Tibial nerve (tissue), 4 donors: ENCODE data around the gene SGO2. TPM values are rescaled to one million over a fixed set of nuclear protein-coding genes. Genes with fewer than 3 reads are reported as not detected.
"Not testable (repeated sequence)": the region's sequence is repeated elsewhere in the genome, so short reads cannot be mapped to it uniquely, and the experiment has no call there.

Experiments
- DNase-seq, 2 donors: peaks; one replicate each; pipeline ENCODE4 v3.0.0-alpha.2; 2019; ENCODE audit warnings: low spot score in 2 of 2
- H3K27ac ChIP-seq, 4 donors: fragments of 200-600 bp; sonication (generic) in 3 of 4; one replicate each; pipeline ENCODE4 v1.5.1; 2017 to 2019; ENCODE audit warnings: mild to moderate bottlenecking in 1 of 4
- H3K27me3 ChIP-seq, 2 donors: fragments of 200-600 bp; sonication (generic) in 1 of 2; one replicate each; pipeline versions ENCODE4 v1.5.1 to v1.6.0; 2017 to 2019
- H3K36me3 ChIP-seq, 3 donors: fragments of 200-600 bp; sonication (generic); one replicate each; pipeline ENCODE4 v1.5.1; 2018 to 2019
- H3K4me1 ChIP-seq, 4 donors: fragments of 200-600 bp; sonication (generic) in 3 of 4; one replicate each; pipeline ENCODE4 v1.5.1; 2017 to 2019
- H3K4me3 ChIP-seq, 4 donors: fragments of 200-600 bp; sonication (generic) in 3 of 4; one replicate each; pipeline ENCODE4 v1.5.1; 2017 to 2019; ENCODE audit warnings: mild to moderate bottlenecking in 1 of 4, moderate library complexity in 1 of 4
- H3K9me3 ChIP-seq, 4 donors: fragments of 200-600 bp; sonication (generic) in 3 of 4; one replicate each; pipeline ENCODE4 v1.5.1; 2017 to 2019
- CTCF ChIP-seq, 5 experiments: fragments of 200-600 bp in 3 of 5; fragments of 450-650 bp in 2 of 5; sonication (generic) in 3 of 5; IDR thresholded peaks; one replicate each; pipeline ENCODE4 v1.5.1; 2016 to 2019; ENCODE audit warnings: antibody characterized with exemption in 5 of 5, mild to moderate bottlenecking in 3 of 5, moderate library complexity in 2 of 5
- EP300 ChIP-seq, 2 donors: sonication (generic); formaldehyde crosslinking; IDR thresholded peaks; one replicate each; pipeline ENCODE4 v1.6.1; 2017; ENCODE audit warnings: antibody characterized with exemption in 2 of 2, mild to moderate bottlenecking in 1 of 2
- POLR2A ChIP-seq, 2 donors: fragments of 450-650 bp; IDR thresholded peaks; one replicate each; pipeline ENCODE4 v1.6.1; 2017; ENCODE audit warnings: antibody characterized with exemption in 2 of 2, mild to moderate bottlenecking in 2 of 2, moderate library complexity in 2 of 2
- WGBS, 2 donors: methylation state at CpG; one replicate each; pipeline ENCODE4 v1.1.5; 2018; 5-methylcytosine and 5-hydroxymethylcytosine counted together
- total RNA-seq, 4 donors: library from RNA; depleted of rRNA; stranded (reverse); fragments of >200 nt; gene quantifications; one replicate each; pipeline ENCODE4 v1.1.0, GENCODE V29; 2016

SGO2 gene
- total RNA-seq, 4 donors from 2014 or later, result 1.5 to 6.3 (median 4.5) TPM

- 65 to 72% methylated on average over 2 of the region's 2 CpGs for WGBS, 2 donors
- H3K36me3 ChIP-seq, result peaks cover 0 to 46% (median 0%) of the 10 kb centered on the region in 3 donors
- no peak overlapping the region for H3K27ac ChIP-seq
Measured at GRCh38 chr2:200624026-200624425, 98.0 kb downstream of the SGO2 start.

GRCh38 chr2:200624658-200625057 is 98.7 kb downstream of the SGO2 start:
- 74 to 77% methylated on average over 3 of the region's 3 CpGs for WGBS, 2 donors
- H3K27me3 ChIP-seq, result no peaks in the 10 kb centered on the region
- H3K4me1 ChIP-seq, result no peaks in the 10 kb centered on the region
- TF ChIP-seq POLR2A (IDR thresholded peaks at IDR 0.05) (no peak), EP300 (IDR thresholded peaks at IDR 0.05) (no peak), CTCF (IDR thresholded peaks at IDR 0.05) (no peak)
- no peak overlapping the region for H3K27ac ChIP-seq
- DNase-seq, result no peak
- H3K36me3 ChIP-seq, result peaks cover 0 to 46% (median 0%) of the 10 kb centered on the region in 3 donors
- H3K9me3 ChIP-seq, result no peaks in the 10 kb centered on the region
- no peak overlapping the region for H3K4me3 ChIP-seq

More at GRCh38 chr2:200624026-200624425, 98.0 kb downstream of the SGO2 start:
- no peaks in the 10 kb centered on the region for H3K9me3 ChIP-seq
- H3K4me3 ChIP-seq, result no peak overlapping the region
- DNase-seq, result no peak
- peaks cover 0 to 6% (median 0%) of the 10 kb centered on the region in 4 donors for H3K4me1 ChIP-seq
- TF ChIP-seq CTCF (IDR thresholded peaks at IDR 0.05) (no peak), POLR2A (IDR thresholded peaks at IDR 0.05) (no peak), EP300 (IDR thresholded peaks at IDR 0.05) (no peak)
- H3K27me3 ChIP-seq, result no peaks in the 10 kb centered on the region

GRCh38 chr2:200625282-200625681 is 99.3 kb downstream of the SGO2 start:
- WGBS, 2 donors, result 74 to 75% methylated on average over 2 of the region's 2 CpGs
- Histone ChIP-seq H3K4me1 (no peaks in the 10 kb centered on the region), H3K4me3 (no peak overlapping the region), H3K36me3 (peaks cover 0 to 46% (median 0%) of the 10 kb centered on the region in 3 donors), H3K9me3 (no peaks in the 10 kb centered on the region), H3K27me3 (no peaks in the 10 kb centered on the region), H3K27ac (no peak overlapping the region)
- no peak for DNase-seq
- no peak for TF ChIP-seq CTCF (IDR thresholded peaks at IDR 0.05)
- no peak for TF ChIP-seq POLR2A (IDR thresholded peaks at IDR 0.05)
- no peak for TF ChIP-seq EP300 (IDR thresholded peaks at IDR 0.05)

GRCh38 chr2:200625958-200626363 is 100.0 kb downstream of the SGO2 start:
- Histone ChIP-seq H3K4me3 (no peak overlapping the region), H3K9me3 (no peaks in the 10 kb centered on the region), H3K4me1 (no peaks in the 10 kb centered on the region), H3K36me3 (peaks cover 0 to 44% (median 0%) of the 10 kb centered on the region in 3 donors), H3K27me3 (no peaks in the 10 kb centered on the region), H3K27ac (no peak overlapping the region)
- WGBS, 2 donors, result 62 to 66% methylated on average over 2 of the region's 2 CpGs
- no peak for TF ChIP-seq EP300 (IDR thresholded peaks at IDR 0.05)
- TF ChIP-seq CTCF (IDR thresholded peaks at IDR 0.05), result no peak
- TF ChIP-seq POLR2A (IDR thresholded peaks at IDR 0.05), result no peak
- no peak for DNase-seq

GRCh38 chr2:200627110-200627770 is 101.2 kb downstream of the SGO2 start:
- Histone ChIP-seq H3K4me1 (no peaks in the 10 kb centered on the region), H3K4me3 (no peak overlapping the region), H3K27me3 (no peaks in the 10 kb centered on the region), H3K9me3 (no peaks in the 10 kb centered on the region), H3K36me3 (peaks cover 0 to 42% (median 0%) of the 10 kb centered on the region in 3 donors), H3K27ac (no peak overlapping the region)
- no peak for TF ChIP-seq EP300 (IDR thresholded peaks at IDR 0.05)
- TF ChIP-seq POLR2A (IDR thresholded peaks at IDR 0.05), result no peak
- no peak for TF ChIP-seq CTCF (IDR thresholded peaks at IDR 0.05)
- WGBS, 2 donors, result 45 to 54% methylated on average over 4 of the region's 4 CpGs
- DNase-seq, result no peak

- not testable (repeated sequence) for H3K4me3 ChIP-seq, H3K4me1 ChIP-seq, H3K27me3 ChIP-seq, H3K9me3 ChIP-seq, DNase-seq, H3K27ac ChIP-seq
- 80 to 82% methylated on average over 4 of the region's 4 CpGs for WGBS, 2 donors
- H3K36me3 ChIP-seq, result peaks cover 0 to 46% (median 0%) of the 10 kb centered on the region in 3 donors
Measured at GRCh38 chr2:200628461-200628860, 102.5 kb downstream of the SGO2 start.
